Measurements from ENCODE around the gene RBM4B.
"Not testable (repeated sequence)": the region's sequence is repeated elsewhere in the genome, so short reads cannot be mapped to it uniquely, and the experiment has no call there.

RBM4B gene, protein sequence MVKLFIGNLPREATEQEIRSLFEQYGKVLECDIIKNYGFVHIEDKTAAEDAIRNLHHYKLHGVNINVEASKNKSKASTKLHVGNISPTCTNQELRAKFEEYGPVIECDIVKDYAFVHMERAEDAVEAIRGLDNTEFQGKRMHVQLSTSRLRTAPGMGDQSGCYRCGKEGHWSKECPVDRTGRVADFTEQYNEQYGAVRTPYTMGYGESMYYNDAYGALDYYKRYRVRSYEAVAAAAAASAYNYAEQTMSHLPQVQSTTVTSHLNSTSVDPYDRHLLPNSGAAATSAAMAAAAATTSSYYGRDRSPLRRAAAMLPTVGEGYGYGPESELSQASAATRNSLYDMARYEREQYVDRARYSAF

DNA sequence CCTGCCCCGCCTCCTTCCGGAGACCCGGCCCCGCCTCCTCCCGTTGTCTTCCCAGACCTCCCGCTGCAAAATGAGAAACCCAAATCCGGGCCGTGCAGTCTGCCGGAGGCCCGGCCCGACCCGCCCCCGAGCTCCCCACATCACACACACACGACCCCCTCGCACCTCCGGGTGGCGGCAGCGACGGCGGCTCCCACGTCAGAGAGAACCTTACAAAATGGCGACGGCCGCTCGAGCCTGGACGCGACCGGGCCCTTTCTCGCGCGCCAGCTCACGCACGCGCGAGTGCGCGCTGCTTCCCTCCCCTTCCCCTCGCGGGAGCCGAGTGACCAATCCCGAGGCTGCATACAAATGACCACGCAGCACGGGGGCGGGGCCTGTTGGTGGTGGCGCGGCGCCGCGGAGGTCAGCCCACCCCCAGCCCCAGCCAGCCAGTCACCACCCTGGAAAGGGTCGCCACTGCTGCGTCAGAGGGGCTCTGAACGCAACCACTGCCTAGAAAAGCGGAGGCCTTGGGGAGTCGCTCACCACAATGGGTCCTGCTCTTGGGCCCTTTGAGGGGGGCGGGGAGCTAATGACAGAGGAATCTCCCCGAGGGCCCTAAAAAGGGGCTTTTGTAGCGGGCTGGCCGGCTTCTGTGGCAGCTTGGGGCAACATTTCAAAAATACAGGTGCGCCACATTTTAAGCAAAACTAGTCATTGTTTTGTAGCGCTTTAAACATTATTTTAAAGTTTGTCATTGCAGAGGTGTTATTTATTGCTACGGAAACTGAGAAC is at the start of gene RBM4B:
TSS of gene RBM4B (minus strand) at position 289 of the 777 bp plus-strand sequence. CDS start 808 bp downstream, outside the sequence.
- peak within 1 kb of the TSS; percentile 78 for H3K4me3 ChIP-seq (ENCODE audit: low read depth, low read length)
- TF ChIP-seq, protein P1, sequence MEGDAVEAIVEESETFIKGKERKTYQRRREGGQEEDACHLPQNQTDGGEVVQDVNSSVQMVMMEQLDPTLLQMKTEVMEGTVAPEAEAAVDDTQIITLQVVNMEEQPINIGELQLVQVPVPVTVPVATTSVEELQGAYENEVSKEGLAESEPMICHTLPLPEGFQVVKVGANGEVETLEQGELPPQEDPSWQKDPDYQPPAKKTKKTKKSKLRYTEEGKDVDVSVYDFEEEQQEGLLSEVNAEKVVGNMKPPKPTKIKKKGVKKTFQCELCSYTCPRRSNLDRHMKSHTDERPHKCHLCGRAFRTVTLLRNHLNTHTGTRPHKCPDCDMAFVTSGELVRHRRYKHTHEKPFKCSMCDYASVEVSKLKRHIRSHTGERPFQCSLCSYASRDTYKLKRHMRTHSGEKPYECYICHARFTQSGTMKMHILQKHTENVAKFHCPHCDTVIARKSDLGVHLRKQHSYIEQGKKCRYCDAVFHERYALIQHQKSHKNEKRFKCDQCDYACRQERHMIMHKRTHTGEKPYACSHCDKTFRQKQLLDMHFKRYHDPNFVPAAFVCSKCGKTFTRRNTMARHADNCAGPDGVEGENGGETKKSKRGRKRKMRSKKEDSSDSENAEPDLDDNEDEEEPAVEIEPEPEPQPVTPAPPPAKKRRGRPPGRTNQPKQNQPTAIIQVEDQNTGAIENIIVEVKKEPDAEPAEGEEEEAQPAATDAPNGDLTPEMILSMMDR (IDR thresholded peaks at IDR 0.05; ENCODE audit: insufficient read depth, low read depth, low read length, missing control alignments) = no peak
- peak; percentile 97 for DNase-seq (ENCODE audit: low read depth)

DNA sequence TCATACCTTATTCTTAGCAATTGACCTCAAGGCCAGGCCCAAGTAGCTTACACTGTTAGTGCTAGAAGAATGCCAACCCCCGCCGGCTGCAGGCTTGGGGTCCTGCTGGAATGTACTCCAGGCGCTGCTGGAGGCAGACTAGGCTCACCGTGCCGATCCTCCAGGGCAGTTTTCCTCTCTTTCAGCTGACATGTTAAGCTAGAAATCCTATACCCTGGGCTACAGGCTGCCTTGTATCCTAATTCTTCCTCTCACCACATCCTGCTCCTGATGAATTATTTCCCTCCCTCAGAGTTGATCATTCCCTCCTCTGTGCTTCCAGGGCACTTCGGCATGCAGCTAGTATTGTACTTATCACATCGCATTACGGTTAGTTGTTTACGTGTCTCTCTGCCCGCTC is 48.0 kb upstream of the RBM4B start:
- no peak overlapping the region for H3K4me3 ChIP-seq (ENCODE audit: low read depth, low read length)
- TF ChIP-seq, protein P1 (IDR thresholded peaks at IDR 0.05; ENCODE audit: insufficient read depth, low read depth, low read length, missing control alignments) = no peak
- no peak for DNase-seq (ENCODE audit: low read depth)

DNA sequence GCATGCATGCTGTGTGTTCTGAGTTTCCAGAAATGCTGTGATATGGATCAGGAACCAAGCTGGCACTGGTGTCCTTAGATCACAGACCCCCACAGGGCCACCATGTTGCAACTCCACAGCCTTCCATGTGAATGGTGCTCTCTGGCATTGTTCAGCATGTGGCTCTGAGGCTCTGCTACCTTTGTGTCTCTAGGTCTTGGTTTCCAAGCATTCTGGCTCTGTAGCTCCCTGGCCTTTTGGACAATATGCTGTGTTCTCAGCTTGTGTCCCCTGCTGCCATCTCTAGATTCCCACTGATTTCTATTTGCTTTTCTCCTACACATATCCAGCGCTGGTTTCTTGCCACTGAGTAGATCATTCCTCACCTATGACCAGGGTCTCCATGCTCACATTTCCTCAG is 47.4 kb upstream of the RBM4B start:
- no peak overlapping the region for H3K4me3 ChIP-seq (ENCODE audit: low read depth, low read length)
- TF ChIP-seq, protein P1 (IDR thresholded peaks at IDR 0.05; ENCODE audit: insufficient read depth, low read depth, low read length, missing control alignments) = no peak
- no peak for DNase-seq (ENCODE audit: low read depth)

DNA sequence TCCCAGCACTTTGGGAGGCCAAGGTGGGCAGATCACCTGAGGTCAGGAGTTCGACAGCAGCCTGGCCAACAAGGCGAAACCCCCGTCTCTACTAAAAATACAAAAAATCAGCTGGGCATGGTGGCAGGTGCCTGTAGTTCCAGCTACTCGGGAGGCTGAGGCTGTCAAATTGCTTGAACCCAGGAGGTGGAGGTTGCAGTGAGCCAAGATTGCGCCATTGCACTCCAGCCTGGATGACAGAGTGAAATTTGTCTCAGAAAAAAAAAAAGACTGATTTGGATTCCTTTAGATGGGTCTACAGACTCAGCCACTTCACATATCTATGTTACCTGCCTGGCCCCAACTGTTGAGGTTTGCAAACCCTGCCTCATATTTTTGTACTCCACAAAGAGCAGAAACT is 46.5 kb upstream of the RBM4B start:
- not testable (repeated sequence) for H3K4me3 ChIP-seq (ENCODE audit: low read depth, low read length); DNase-seq (ENCODE audit: low read depth)

DNA sequence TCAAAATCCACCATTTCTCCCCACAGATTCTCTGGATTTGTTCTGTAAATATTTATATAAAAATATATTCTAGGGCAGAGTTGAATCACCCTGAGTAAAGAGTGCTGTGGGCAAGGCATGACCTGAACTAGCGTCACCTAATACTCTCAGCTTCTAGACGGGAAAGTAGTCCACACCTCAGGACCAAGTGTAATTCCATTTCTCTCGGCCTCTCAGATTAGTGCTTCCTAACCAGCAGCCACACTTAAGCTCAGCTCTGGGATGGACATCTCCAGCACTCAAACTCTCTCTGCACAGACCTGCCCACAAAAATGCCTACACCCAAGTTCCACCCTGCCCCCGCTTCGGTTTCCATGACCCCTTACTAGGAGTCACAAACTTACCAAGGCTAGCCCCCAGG is 46.0 kb upstream of the RBM4B start:
- TF ChIP-seq, protein P1 (IDR thresholded peaks at IDR 0.05; ENCODE audit: insufficient read depth, low read depth, low read length, missing control alignments) = no peak

DNA sequence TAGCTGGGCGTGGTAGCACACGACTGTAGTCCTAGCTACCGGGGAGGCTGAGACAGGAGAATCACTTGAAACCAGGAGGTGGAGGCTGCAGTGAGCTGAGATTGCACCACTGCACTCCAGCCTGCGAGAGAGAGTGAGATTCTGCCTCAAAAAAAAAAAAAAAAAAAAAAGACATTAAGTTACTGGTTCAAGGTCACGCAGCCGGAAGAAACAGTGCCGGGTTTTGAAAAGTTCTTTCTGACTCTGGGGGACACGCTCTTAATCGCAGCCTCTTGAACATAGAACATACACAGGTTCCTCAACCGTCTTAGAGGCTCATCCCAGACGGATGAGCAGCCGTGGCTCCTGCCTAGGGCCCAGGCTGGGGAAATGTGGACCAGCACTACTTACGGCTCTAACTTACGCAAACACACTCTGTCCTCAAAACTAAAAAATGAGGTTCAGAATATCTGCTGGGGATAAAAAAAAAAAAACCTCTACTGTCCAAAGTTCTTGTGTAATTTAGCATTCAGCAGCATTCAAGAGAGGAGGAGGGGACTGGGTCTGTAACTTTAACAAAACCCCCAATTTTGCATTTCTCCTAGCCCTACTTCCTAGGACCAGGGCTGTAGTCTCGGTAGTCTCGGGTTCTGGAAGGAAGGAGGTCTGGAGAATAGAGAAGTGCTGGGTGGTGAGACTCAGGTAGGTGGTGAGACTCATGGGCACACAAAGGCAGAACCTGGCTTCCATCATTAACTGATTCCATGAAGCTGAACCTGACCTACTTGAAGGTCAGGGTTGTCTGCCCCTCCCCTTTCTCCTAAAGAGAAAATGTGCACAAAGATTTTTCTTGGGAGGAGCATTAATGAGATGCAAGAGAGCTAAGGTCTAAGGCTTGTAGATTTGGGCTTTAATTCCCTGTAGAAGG is 45.3 kb upstream of the RBM4B start:
- no peak for DNase-seq (ENCODE audit: low read depth)
- TF ChIP-seq, protein P1 (IDR thresholded peaks at IDR 0.05; ENCODE audit: insufficient read depth, low read depth, low read length, missing control alignments) = no peak
- H3K4me3 ChIP-seq (ENCODE audit: low read depth, low read length) = no peak overlapping the region

More for the DNA sequence above, 46.0 kb upstream of the RBM4B start:
- no peak for DNase-seq (ENCODE audit: low read depth)
- H3K4me3 ChIP-seq (ENCODE audit: low read depth, low read length) = no peak overlapping the region
